ENCODE data around the gene USP7. TPM values are rescaled to one million over a fixed set of nuclear protein-coding genes. Genes with fewer than 3 reads are reported as not detected.
A peak's percentile ranks its signal among the peaks of the same experiment; 100 is the strongest.

The USP7 gene
- total and polyA plus RNA-seq, 10 of the 15 experiments (the other 5 are each of a cell fraction or from before 2014, with no cell fraction given) = 16.2 to 133 (median 60.5) TPM

- H3K27ac ChIP-seq (ENCODE audit: control insufficient read depth, insufficient read depth) = no peak overlapping the region
- no peak for FAIRE-seq
- peaks cover 44 to 53% of the 10 kb centered on the region in 2 experiments for H3K36me3 ChIP-seq (ENCODE audit: control insufficient read depth in 2 of 2, insufficient read depth in 2 of 2, low read length in 1 of 2)
- no peak for ATAC-seq
- ChIA-PET RAD21 (ENCODE audit: unreplicated experiment) (interaction anchor here (1.2 to 1.4 kb wide), 2 partner anchors 19 to 22 kb away, joined by 3 read pairs; partner anchors contain the start of gene CARHSP1), POLR2A (no interaction called here), SMC1A (ENCODE audit: uncharacterized antibody, unreplicated experiment) (no interaction called here), CTCF (interaction anchor here (0.5 to 1.2 kb wide), 2 partner anchors 24 to 30 kb away, joined by 3 to 4 read pairs; no protein-coding TSS in a partner anchor)
- H4K20me1 ChIP-seq (ENCODE audit: control insufficient read depth, insufficient read depth) = no peaks in the 10 kb centered on the region; the same call in none of the 2 replicates
- BruUV-seq (replicated peaks) = no TSS peak
- WGBS (ENCODE audit: insufficient coverage, insufficient replicate concordance, low lambda C conversion rate, missing lambda C conversion rate) = 94% methylated on average over 19 of the region's 19 CpGs
- no peak overlapping the region for H3K9ac ChIP-seq (ENCODE audit: control insufficient read depth, insufficient read depth, low read length)
- no peak overlapping the region for H3K4me2 ChIP-seq (ENCODE audit: control insufficient read depth, insufficient read depth)
- H2AFZ ChIP-seq (ENCODE audit: control insufficient read depth, low read depth, low read length) = no peak overlapping the region
- no peaks in the 10 kb centered on the region for H3K9me3 ChIP-seq (replicated peaks; ENCODE audit: control insufficient read depth, insufficient read depth, low read length)
- no peaks in the 10 kb centered on the region for H3K27me3 ChIP-seq (replicated peaks in 1 of 2; ENCODE audit: control insufficient read depth in 2 of 2, insufficient read depth in 2 of 2, low read length in 1 of 2)
- no peak for DNase-seq (ENCODE audit: low read depth, low spot score)
- in situ Hi-C loops (cut with MboI) = no loop called here
- peak; percentile 6; the same call in 1 of the 2 replicates for TF ChIP-seq PML (IDR thresholded peaks at IDR 0.05; ENCODE audit: low read length)
- TF ChIP-seq RCOR1 (conservative IDR thresholded peaks at IDR 0.05; ENCODE audit: low read depth, low read length) = no peak
- no peak for TF ChIP-seq EED (IDR thresholded peaks at IDR 0.05; ENCODE audit: low read depth)
- no peak for TF ChIP-seq YY1 (IDR thresholded peaks at IDR 0.05; ENCODE audit: low read depth, low read length)
- no peak for TF ChIP-seq NR2C1 (IDR thresholded peaks at IDR 0.05)
- no peak for TF ChIP-seq FOXK2 (IDR thresholded peaks at IDR 0.05)
- TF ChIP-seq POLR2A (IDR thresholded peaks at IDR 0.05; ENCODE audit: low read depth, low read length) = peak; percentile 65
- no peak for TF ChIP-seq NFIC (IDR thresholded peaks at IDR 0.05; ENCODE audit: low read depth, low read length)
- no peak for TF ChIP-seq ZBED1 (IDR thresholded peaks at IDR 0.05; ENCODE audit: borderline replicate concordance)
- no peak for TF ChIP-seq MEF2A (IDR thresholded peaks at IDR 0.05; ENCODE audit: insufficient read depth, low read depth, low read length)
- no peak for TF ChIP-seq BCL3 (IDR thresholded peaks at IDR 0.05; ENCODE audit: borderline replicate concordance, insufficient read depth, low read depth, low read length, poor library complexity, severe bottlenecking)
- TF ChIP-seq SREBF2 (IDR thresholded peaks at IDR 0.05; ENCODE audit: low read length) = no peak
- TF ChIP-seq USF1 (IDR thresholded peaks at IDR 0.05; ENCODE audit: borderline replicate concordance, extremely low read length, insufficient read depth, low read depth, low read length) = no peak
- H3K4me3 ChIP-seq = no peak overlapping the region
- intact Hi-C loops (cut with micrococcal nuclease; ENCODE audit: unreplicated experiment) = no loop called here
- no peaks in the 10 kb centered on the region; the same call in 1 of the 2 replicates for H3K4me1 ChIP-seq (ENCODE audit: control insufficient read depth, insufficient read depth, low read length)
- H3K79me2 ChIP-seq (ENCODE audit: control insufficient read depth, insufficient read depth, low read length) = no peaks in the 10 kb centered on the region
Observed at GRCh38 chr16:8849411-8850011, 114.2 kb downstream of the USP7 start.

All from GM12878 (cell line).